HepG2 (cell line): Measurements from ENCODE around the gene MAPKAPK3. TPM values are rescaled to one million over a fixed set of nuclear protein-coding genes. Genes with fewer than 3 reads are reported as not detected.

Experiments used
- GTF3A ChIP-seq: sonication (generic); formaldehyde crosslinking; conservative IDR thresholded peaks from 2 replicates; pipeline ENCODE4 v1.4.0; 2020; ENCODE audit warnings: mild to moderate bottlenecking, missing genetic modification reagents
- MED1 ChIP-seq: sonication (generic); formaldehyde crosslinking; IDR thresholded peaks from 2 replicates; pipeline ENCODE4 v1.4.0; 2020; ENCODE audit warnings: missing genetic modification reagents
- MLLT10 ChIP-seq: sonication (generic); formaldehyde crosslinking; IDR thresholded peaks from 2 replicates; pipeline ENCODE4 v1.4.0; 2020; ENCODE audit warnings: missing genetic modification reagents
- PITX1 ChIP-seq: sonication (generic); formaldehyde crosslinking; IDR thresholded peaks from 2 replicates; pipeline ENCODE4 v1.5.1; 2020; ENCODE audit warnings: mild to moderate bottlenecking, missing genetic modification reagents
- PRPF4 ChIP-seq: fragments of 200-400 bp; formaldehyde crosslinking; IDR thresholded peaks from 2 replicates; pipeline ENCODE4 v1.6.1; 2016; ENCODE audit warnings: low read length, low read depth; ENCODE audit not compliant: poor library complexity, severe bottlenecking
- TEAD3 ChIP-seq: optimal IDR thresholded peaks from 2 replicates; pipeline ENCODE3; 2016; ENCODE audit warnings: borderline replicate concordance
- ZBTB20 ChIP-seq: sonication (generic); formaldehyde crosslinking; IDR thresholded peaks from 2 replicates; pipeline ENCODE4 v1.8.1; 2023; ENCODE audit warnings: missing genetic modification reagents, low read depth, mild to moderate bottlenecking, borderline replicate concordance
- ZBTB37 ChIP-seq: sonication (generic); formaldehyde crosslinking; IDR thresholded peaks from 2 replicates; pipeline ENCODE4 v1.4.0; 2020; ENCODE audit warnings: mild to moderate bottlenecking, missing genetic modification reagents
- ZMYM2 ChIP-seq: sonication (generic); formaldehyde crosslinking; IDR thresholded peaks from 2 replicates; pipeline ENCODE4 v1.8.0; 2022; ENCODE audit warnings: mild to moderate bottlenecking, missing genetic modification reagents
- ZNF251 ChIP-seq: sonication (generic); formaldehyde crosslinking; IDR thresholded peaks from 2 replicates; pipeline ENCODE4 v1.9.0; 2021; ENCODE audit warnings: mild to moderate bottlenecking, missing genetic modification reagents
- ZNF264 ChIP-seq: sonication (generic); formaldehyde crosslinking; IDR thresholded peaks from 2 replicates; pipeline ENCODE4 v1.4.0; 2020; ENCODE audit warnings: missing genetic modification reagents
- ZNF430 ChIP-seq: sonication (generic); formaldehyde crosslinking; IDR thresholded peaks from 2 replicates; pipeline ENCODE4 v1.9.0; 2021; ENCODE audit warnings: mild to moderate bottlenecking, missing genetic modification reagents
- ZNF691 ChIP-seq: sonication (generic); formaldehyde crosslinking; IDR thresholded peaks from 2 replicates; pipeline ENCODE4 v1.4.0; 2020; ENCODE audit warnings: missing genetic modification reagents, low read depth, mild to moderate bottlenecking, borderline replicate concordance
- ZNF766 ChIP-seq: sonication (generic); formaldehyde crosslinking; IDR thresholded peaks from 2 replicates; pipeline ENCODE4 v1.5.0; 2020; ENCODE audit warnings: missing genetic modification reagents, borderline replicate concordance
- polyA plus RNA-seq, 8 experiments: library from polyadenylated mRNA; depleted of rRNA in 3 of 8; stranded (reverse) in 7 of 8; unstranded in 1 of 8; fragments of >200 nt; fragmentation: Illumina TruSeq in 4 of 8; extraction: Trizol in 4 of 8; gene quantifications; 2 replicates each; pipeline versions ENCODE4 v1.2.1 to v1.2.3, GENCODE V29; 2011 to 2016; ENCODE audit warnings: low read depth in 4 of 8, missing spikeins in 1 of 8, mixed read lengths in 1 of 8; ENCODE audit not compliant: insufficient read depth in 1 of 8
- total RNA-seq, 5 experiments: library from RNA; depleted of rRNA; stranded (reverse); fragments of >200 nt; fragmentation: Illumina TruSeq; extraction: Trizol; gene quantifications; 2 replicates each; pipeline ENCODE4 v1.2.3, GENCODE V29; 2016; ENCODE audit warnings: low read depth in 1 of 5
- TF ChIP-seq, protein P1 (sequence below): sonication (generic); formaldehyde crosslinking; IDR thresholded peaks from 2 replicates; pipeline ENCODE4 v1.5.0; 2020; ENCODE audit warnings: mild to moderate bottlenecking, missing genetic modification reagents, moderate library complexity
- TF ChIP-seq, protein P2 (sequence below): sonication (generic); formaldehyde crosslinking; IDR thresholded peaks from 2 replicates; pipeline ENCODE4 v1.5.1; 2020; ENCODE audit warnings: mild to moderate bottlenecking, missing genetic modification reagents, borderline replicate concordance

The MAPKAPK3 gene
- total and polyA plus RNA-seq, 2 of the 13 experiments (the other 11 are each of a cell fraction or from before 2014, with no cell fraction given), result 39.9 to 41.2 TPM

GRCh38 chr3:50568947-50569749, 47.8 kb upstream of the MAPKAPK3 start, which contains the start of gene HEMK1 (continued):
- TF ChIP-seq, protein P1, sequence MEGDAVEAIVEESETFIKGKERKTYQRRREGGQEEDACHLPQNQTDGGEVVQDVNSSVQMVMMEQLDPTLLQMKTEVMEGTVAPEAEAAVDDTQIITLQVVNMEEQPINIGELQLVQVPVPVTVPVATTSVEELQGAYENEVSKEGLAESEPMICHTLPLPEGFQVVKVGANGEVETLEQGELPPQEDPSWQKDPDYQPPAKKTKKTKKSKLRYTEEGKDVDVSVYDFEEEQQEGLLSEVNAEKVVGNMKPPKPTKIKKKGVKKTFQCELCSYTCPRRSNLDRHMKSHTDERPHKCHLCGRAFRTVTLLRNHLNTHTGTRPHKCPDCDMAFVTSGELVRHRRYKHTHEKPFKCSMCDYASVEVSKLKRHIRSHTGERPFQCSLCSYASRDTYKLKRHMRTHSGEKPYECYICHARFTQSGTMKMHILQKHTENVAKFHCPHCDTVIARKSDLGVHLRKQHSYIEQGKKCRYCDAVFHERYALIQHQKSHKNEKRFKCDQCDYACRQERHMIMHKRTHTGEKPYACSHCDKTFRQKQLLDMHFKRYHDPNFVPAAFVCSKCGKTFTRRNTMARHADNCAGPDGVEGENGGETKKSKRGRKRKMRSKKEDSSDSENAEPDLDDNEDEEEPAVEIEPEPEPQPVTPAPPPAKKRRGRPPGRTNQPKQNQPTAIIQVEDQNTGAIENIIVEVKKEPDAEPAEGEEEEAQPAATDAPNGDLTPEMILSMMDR, result no peak
- TF ChIP-seq ZNF766 (CRISPR knock-in tag) (no peak), ZBTB37 (no peak), PITX1 (CRISPR knock-in tag) (peak; percentile 67; the same call in 1 of the 2 replicates), MLLT10 (CRISPR knock-in tag) (no peak), ZMYM2 (CRISPR knock-in tag) (no peak), TEAD3 (peak; percentile 34), ZNF264 (CRISPR knock-in tag) (peak; percentile 29; the same call in 1 of the 2 replicates), GTF3A (0 out of 2 replicates have a peak, but pooled peaks have one; percentile 61), MED1 (CRISPR knock-in tag) (peak; percentile 65; the same call in 1 of the 2 replicates), ZNF691 (peak; percentile 58; the same call in 1 of the 2 replicates), ZBTB20 (CRISPR knock-in tag) (peak; percentile 42; the same call in 1 of the 2 replicates), ZNF251 (CRISPR knock-in tag) (no peak), PRPF4 (no peak), ZNF430 (CRISPR knock-in tag) (peak; percentile 54)
- TF ChIP-seq, protein P2, sequence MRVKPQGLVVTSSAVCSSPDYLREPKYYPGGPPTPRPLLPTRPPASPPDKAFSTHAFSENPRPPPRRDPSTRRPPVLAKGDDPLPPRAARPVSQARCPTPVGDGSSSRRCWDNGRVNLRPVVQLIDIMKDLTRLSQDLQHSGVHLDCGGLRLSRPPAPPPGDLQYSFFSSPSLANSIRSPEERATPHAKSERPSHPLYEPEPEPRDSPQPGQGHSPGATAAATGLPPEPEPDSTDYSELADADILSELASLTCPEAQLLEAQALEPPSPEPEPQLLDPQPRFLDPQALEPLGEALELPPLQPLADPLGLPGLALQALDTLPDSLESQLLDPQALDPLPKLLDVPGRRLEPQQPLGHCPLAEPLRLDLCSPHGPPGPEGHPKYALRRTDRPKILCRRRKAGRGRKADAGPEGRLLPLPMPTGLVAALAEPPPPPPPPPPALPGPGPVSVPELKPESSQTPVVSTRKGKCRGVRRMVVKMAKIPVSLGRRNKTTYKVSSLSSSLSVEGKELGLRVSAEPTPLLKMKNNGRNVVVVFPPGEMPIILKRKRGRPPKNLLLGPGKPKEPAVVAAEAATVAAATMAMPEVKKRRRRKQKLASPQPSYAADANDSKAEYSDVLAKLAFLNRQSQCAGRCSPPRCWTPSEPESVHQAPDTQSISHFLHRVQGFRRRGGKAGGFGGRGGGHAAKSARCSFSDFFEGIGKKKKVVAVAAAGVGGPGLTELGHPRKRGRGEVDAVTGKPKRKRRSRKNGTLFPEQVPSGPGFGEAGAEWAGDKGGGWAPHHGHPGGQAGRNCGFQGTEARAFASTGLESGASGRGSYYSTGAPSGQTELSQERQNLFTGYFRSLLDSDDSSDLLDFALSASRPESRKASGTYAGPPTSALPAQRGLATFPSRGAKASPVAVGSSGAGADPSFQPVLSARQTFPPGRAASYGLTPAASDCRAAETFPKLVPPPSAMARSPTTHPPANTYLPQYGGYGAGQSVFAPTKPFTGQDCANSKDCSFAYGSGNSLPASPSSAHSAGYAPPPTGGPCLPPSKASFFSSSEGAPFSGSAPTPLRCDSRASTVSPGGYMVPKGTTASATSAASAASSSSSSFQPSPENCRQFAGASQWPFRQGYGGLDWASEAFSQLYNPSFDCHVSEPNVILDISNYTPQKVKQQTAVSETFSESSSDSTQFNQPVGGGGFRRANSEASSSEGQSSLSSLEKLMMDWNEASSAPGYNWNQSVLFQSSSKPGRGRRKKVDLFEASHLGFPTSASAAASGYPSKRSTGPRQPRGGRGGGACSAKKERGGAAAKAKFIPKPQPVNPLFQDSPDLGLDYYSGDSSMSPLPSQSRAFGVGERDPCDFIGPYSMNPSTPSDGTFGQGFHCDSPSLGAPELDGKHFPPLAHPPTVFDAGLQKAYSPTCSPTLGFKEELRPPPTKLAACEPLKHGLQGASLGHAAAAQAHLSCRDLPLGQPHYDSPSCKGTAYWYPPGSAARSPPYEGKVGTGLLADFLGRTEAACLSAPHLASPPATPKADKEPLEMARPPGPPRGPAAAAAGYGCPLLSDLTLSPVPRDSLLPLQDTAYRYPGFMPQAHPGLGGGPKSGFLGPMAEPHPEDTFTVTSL (CRISPR knock-in tag), result peak; percentile 62; the same call in 1 of the 2 replicates
